DND-41 (cell line): ENCODE measurements around the gene CD52.

ENCODE experiments used
- ATAC-seq: fragments of 200-7000 bp; cut with Tn5 transposase; 3 replicates; pipeline ENCODE4 v1.9.1; 2021; ENCODE audit warnings: low read depth; ENCODE audit not compliant: insufficient read depth
- DNase-seq: peaks from one replicate; pipeline ENCODE4 v3.0.0-alpha.2; 2020
- H2AFZ ChIP-seq: 2 replicates; pipeline ENCODE4 v1.6.0; 2012; ENCODE audit warnings: low read depth, low read length
- H3K27ac ChIP-seq: 2 replicates; pipeline ENCODE4 v1.5.1; 2012; ENCODE audit warnings: low read length, inconsistent platforms
- H3K27me3 ChIP-seq: fragments of 200-600 bp; sonication (generic); 2 replicates; pipeline ENCODE4 v1.6.0; 2012; ENCODE audit warnings: low read length, mild to moderate bottlenecking, inconsistent platforms; ENCODE audit not compliant: insufficient read depth, poor library complexity
- H3K36me3 ChIP-seq: 2 replicates; pipeline ENCODE4 v1.5.1; 2012; ENCODE audit warnings: low read length, inconsistent platforms; ENCODE audit not compliant: insufficient read depth
- H3K4me1 ChIP-seq: 2 replicates; pipeline ENCODE4 v1.5.1; 2012; ENCODE audit warnings: mild to moderate bottlenecking, low read length; ENCODE audit not compliant: insufficient read depth
- H3K4me2 ChIP-seq: 2 replicates; pipeline ENCODE4 v1.6.0; 2012; ENCODE audit warnings: mild to moderate bottlenecking, moderate library complexity, low read length, inconsistent platforms; ENCODE audit not compliant: insufficient read depth
- H3K4me3 ChIP-seq, 2 experiments: fragments of 200-600 bp in 1 of 2; shearing (Covaris generic) in 1 of 2; 2 replicates each; pipeline ENCODE4 v1.5.1; 2012 to 2016; ENCODE audit warnings: inconsistent platforms in 2 of 2, low read length in 2 of 2, mild to moderate bottlenecking in 2 of 2, low read depth in 1 of 2, moderate library complexity in 1 of 2
- H3K79me2 ChIP-seq: 2 replicates; pipeline ENCODE4 v1.6.0; 2012; ENCODE audit warnings: low read length, inconsistent platforms; ENCODE audit not compliant: insufficient read depth
- H3K9ac ChIP-seq: 2 replicates; pipeline ENCODE4 v1.6.0; 2012; ENCODE audit warnings: low read depth, mild to moderate bottlenecking, inconsistent platforms, low read length, moderate library complexity
- H3K9me3 ChIP-seq: 2 replicates; pipeline ENCODE4 v1.5.1; 2012; ENCODE audit warnings: low read length, moderate library complexity, mild to moderate bottlenecking, inconsistent platforms; ENCODE audit not compliant: insufficient read depth, severe bottlenecking
- H4K20me1 ChIP-seq: 2 replicates; pipeline ENCODE4 v1.6.0; 2012; ENCODE audit warnings: low read length; ENCODE audit not compliant: insufficient read depth
- CTCF ChIP-seq: IDR thresholded peaks from 2 replicates; pipeline ENCODE4 v1.5.1; 2012; ENCODE audit warnings: borderline replicate concordance, low read length, moderate library complexity, mild to moderate bottlenecking; ENCODE audit not compliant: poor library complexity, severe bottlenecking; ENCODE audit errors: extremely low read depth
- EZH2 ChIP-seq: IDR thresholded peaks from 3 replicates; pipeline ENCODE4 v1.6.1; 2012; ENCODE audit warnings: borderline replicate concordance, low read depth, mild to moderate bottlenecking, moderate library complexity, low read length, inconsistent platforms; ENCODE audit not compliant: severe bottlenecking

The CD52 gene

GRCh38 chr1:26353210-26353859 is 35.6 kb downstream of the CD52 start:
- no peaks in the 10 kb centered on the region for H3K79me2 ChIP-seq
- no peak overlapping the region for H3K4me3 ChIP-seq
- H2AFZ ChIP-seq, result no peak overlapping the region
- ATAC-seq, result no peak
- H3K9ac ChIP-seq, result no peak overlapping the region
- no peaks in the 10 kb centered on the region for H3K36me3 ChIP-seq
- no peak overlapping the region for H3K4me2 ChIP-seq
- DNase-seq, result no peak
- no peaks in the 10 kb centered on the region for H4K20me1 ChIP-seq
- peaks cover 8% of the 10 kb centered on the region for H3K27me3 ChIP-seq
- TF ChIP-seq EZH2, result no peak
- no peak for TF ChIP-seq CTCF
- H3K4me1 ChIP-seq, result no peaks in the 10 kb centered on the region
- H3K9me3 ChIP-seq, result no peaks in the 10 kb centered on the region
- H3K27ac ChIP-seq, result no peak overlapping the region

- peaks cover 8% of the 10 kb centered on the region for H3K27me3 ChIP-seq
- TF ChIP-seq EZH2 (no peak), CTCF (no peak)
- H3K27ac ChIP-seq, result no peak within 1 kb of the TSS
- H3K4me3 ChIP-seq, result no peak within 1 kb of the TSS
- no peak within 1 kb of the TSS for H3K9ac ChIP-seq
- H3K36me3 ChIP-seq, result no peaks in the 10 kb centered on the region
- H4K20me1 ChIP-seq, result no peaks in the 10 kb centered on the region
- no peaks in the 10 kb centered on the region for H3K79me2 ChIP-seq
- no peaks in the 10 kb centered on the region for H3K9me3 ChIP-seq
- no peak within 1 kb of the TSS for H2AFZ ChIP-seq
- H3K4me2 ChIP-seq, result no peak within 1 kb of the TSS
- DNase-seq (no peak), ATAC-seq (no peak)
- H3K4me1 ChIP-seq, result no peaks in the 10 kb centered on the region
Measured at GRCh38 chr1:26353976-26354820, 36.4 kb downstream of the CD52 start, which contains the start of gene CRYBG2. CRYBG2 (minus strand) TSS chr1:26354130; CDS start chr1:26346657, 7,473 bp downstream.

GRCh38 chr1:26354972-26355371 is 37.2 kb downstream of the CD52 start:
- no peaks in the 10 kb centered on the region for H3K79me2 ChIP-seq
- ATAC-seq, result no peak
- H3K36me3 ChIP-seq, result no peaks in the 10 kb centered on the region
- H4K20me1 ChIP-seq, result no peaks in the 10 kb centered on the region
- no peak for TF ChIP-seq CTCF
- no peak for TF ChIP-seq EZH2
- H3K27ac ChIP-seq, result no peak overlapping the region
- H3K4me1 ChIP-seq, result no peaks in the 10 kb centered on the region
- H3K4me3 ChIP-seq, result no peak overlapping the region
- H2AFZ ChIP-seq, result no peak overlapping the region
- H3K9ac ChIP-seq, result no peak overlapping the region
- peaks cover 8% of the 10 kb centered on the region for H3K27me3 ChIP-seq
- H3K9me3 ChIP-seq, result no peaks in the 10 kb centered on the region
- no peak overlapping the region for H3K4me2 ChIP-seq
- no peak for DNase-seq
